Astrocyte (in vitro differentiated cells and primary cell): ENCODE results near the gene TOP2A. TPM values are rescaled to one million over a fixed set of nuclear protein-coding genes. Genes with fewer than 3 reads are reported as not detected.
A peak's percentile ranks its signal among the peaks of the same experiment; 100 is the strongest.

Source experiments
- DNase-seq: peaks from one replicate; pipeline ENCODE4 v3.0.0-alpha.2; 2010; ENCODE audit warnings: low read depth
- FAIRE-seq: peaks from 2 replicates; lab custom pipeline; 2011; peaks lifted over from hg19 to GRCh38; lab: Jason Lieb, UNC
- H2AFZ ChIP-seq: 2 replicates; pipeline ENCODE4 v1.6.0; 2012; ENCODE audit warnings: low read depth, low read length, inconsistent platforms
- H3K27ac ChIP-seq: 2 replicates; pipeline ENCODE4 v1.5.1; 2011; ENCODE audit warnings: low read depth, low read length, inconsistent platforms
- H3K27me3 ChIP-seq: 2 replicates; pipeline ENCODE4 v1.6.0; 2011; ENCODE audit warnings: low read length, inconsistent platforms; ENCODE audit not compliant: insufficient read depth
- H3K36me3 ChIP-seq: 2 replicates; pipeline ENCODE4 v1.5.1; 2011; ENCODE audit warnings: low read length, inconsistent platforms; ENCODE audit not compliant: insufficient read depth
- H3K4me1 ChIP-seq: 2 replicates; pipeline ENCODE4 v1.5.1; 2011; ENCODE audit warnings: low read length, inconsistent platforms; ENCODE audit not compliant: insufficient read depth
- H3K4me2 ChIP-seq: 2 replicates; pipeline ENCODE4 v1.6.0; 2012; ENCODE audit warnings: low read length, inconsistent platforms
- H3K4me3 ChIP-seq: 2 replicates; pipeline ENCODE4 v1.5.1; 2011; ENCODE audit warnings: low read depth, mild to moderate bottlenecking, low read length, inconsistent platforms; ENCODE audit not compliant: insufficient read depth
- H3K79me2 ChIP-seq: 2 replicates; pipeline ENCODE4 v1.6.0; 2012; ENCODE audit warnings: mild to moderate bottlenecking, low read length, inconsistent platforms; ENCODE audit not compliant: insufficient read depth
- H3K9ac ChIP-seq: 2 replicates; pipeline ENCODE4 v1.6.0; 2012; ENCODE audit warnings: mild to moderate bottlenecking, low read length, inconsistent platforms
- H3K9me3 ChIP-seq: 2 replicates; pipeline ENCODE4 v1.5.1; 2012; ENCODE audit warnings: low read depth, mild to moderate bottlenecking, low read length, inconsistent platforms; ENCODE audit not compliant: insufficient read depth
- H4K20me1 ChIP-seq: 2 replicates; pipeline ENCODE4 v1.6.0; 2012; ENCODE audit warnings: low read length, inconsistent platforms; ENCODE audit not compliant: insufficient read depth
- H3K27ac Mint-ChIP-seq: one replicate; pipeline ENCODE4 v1.8.0; 2021; ENCODE audit warnings: mild to moderate bottlenecking, mixed read lengths; ENCODE audit not compliant: unreplicated experiment
- H3K27me3 Mint-ChIP-seq: one replicate; pipeline ENCODE4 v1.8.0; 2021; ENCODE audit warnings: low read depth, mixed read lengths; ENCODE audit not compliant: unreplicated experiment
- H3K36me3 Mint-ChIP-seq: one replicate; pipeline ENCODE4 v1.8.0; 2021; ENCODE audit warnings: low read depth, mixed read lengths; ENCODE audit not compliant: unreplicated experiment
- H3K4me1 Mint-ChIP-seq: one replicate; pipeline ENCODE4 v1.8.0; 2021; ENCODE audit warnings: low read depth, mixed read lengths; ENCODE audit not compliant: unreplicated experiment
- H3K4me3 Mint-ChIP-seq: one replicate; pipeline ENCODE4 v1.8.0; 2021; ENCODE audit warnings: mild to moderate bottlenecking, moderate library complexity, mixed read lengths; ENCODE audit not compliant: unreplicated experiment
- H3K9me3 Mint-ChIP-seq: one replicate; pipeline ENCODE4 v1.8.0; 2021; ENCODE audit warnings: mild to moderate bottlenecking, mixed read lengths; ENCODE audit not compliant: unreplicated experiment
- CTCF ChIP-seq: IDR thresholded peaks from 2 replicates; pipeline ENCODE4 v1.5.1; 2011; ENCODE audit warnings: low read depth, mild to moderate bottlenecking, inconsistent platforms, low read length, moderate library complexity; ENCODE audit not compliant: insufficient read depth
- EZH2 ChIP-seq: IDR thresholded peaks from 2 replicates; pipeline ENCODE4 v1.6.1; 2012; ENCODE audit warnings: mild to moderate bottlenecking, low read length, inconsistent platforms; ENCODE audit not compliant: insufficient read depth
- total RNA-seq: library from RNA; stranded (reverse); gene quantifications from 2 replicates; pipeline ENCODE4 v1.2.1, GENCODE V29; 2021

TOP2A gene
- total RNA-seq, 1 donor from 2014 or later = 12.6 TPM

- H3K27me3 ChIP-seq = no peaks in the 10 kb centered on the region
- H3K9me3 ChIP-seq = no peaks in the 10 kb centered on the region
- no peaks in the 10 kb centered on the region for H3K9me3 Mint-ChIP-seq
- TF ChIP-seq EZH2 = no peak
- no peak for TF ChIP-seq CTCF
- no peak overlapping the region for H2AFZ ChIP-seq
- no peaks in the 10 kb centered on the region for H3K36me3 ChIP-seq
- H3K9ac ChIP-seq = no peak overlapping the region
- no peak overlapping the region for H3K4me3 Mint-ChIP-seq
- no peak for FAIRE-seq
- H3K4me1 Mint-ChIP-seq = peaks cover 3% of the 10 kb centered on the region
- no peak overlapping the region for H3K4me3 ChIP-seq
- no peak overlapping the region for H3K27ac Mint-ChIP-seq
- no peak overlapping the region for H3K4me2 ChIP-seq
- H3K27ac ChIP-seq = no peak overlapping the region
- no peaks in the 10 kb centered on the region for H3K4me1 ChIP-seq
- H3K27me3 Mint-ChIP-seq = peaks cover 21% of the 10 kb centered on the region
- no peaks in the 10 kb centered on the region for H4K20me1 ChIP-seq
- H3K79me2 ChIP-seq = no peaks in the 10 kb centered on the region
- H3K36me3 Mint-ChIP-seq = no peaks in the 10 kb centered on the region
- no peak for DNase-seq
Observed at GRCh38 chr17:40436636-40437035, 18.9 kb upstream of the TOP2A start.

GRCh38 chr17:40433551-40434415 is 16.1 kb upstream of the TOP2A start:
- Mint-ChIP-seq H3K27me3 (peaks cover 13% of the 10 kb centered on the region), H3K27ac (no peak overlapping the region), H3K4me1 (peaks cover 3% of the 10 kb centered on the region), H3K36me3 (no peaks in the 10 kb centered on the region), H3K4me3 (no peak overlapping the region), H3K9me3 (peaks cover 7% of the 10 kb centered on the region)
- Histone ChIP-seq H3K4me2 (no peak overlapping the region), H3K4me3 (no peak overlapping the region), H3K27ac (no peak overlapping the region), H3K79me2 (no peaks in the 10 kb centered on the region), H2AFZ (no peak overlapping the region), H3K36me3 (no peaks in the 10 kb centered on the region), H3K9ac (no peak overlapping the region), H3K9me3 (no peaks in the 10 kb centered on the region), H3K4me1 (no peaks in the 10 kb centered on the region), H3K27me3 (no peaks in the 10 kb centered on the region), H4K20me1 (no peaks in the 10 kb centered on the region)
- TF ChIP-seq CTCF (peak; percentile 42), EZH2 (no peak)
- DNase-seq = no peak
- FAIRE-seq = no peak
